CD14-positive monocyte (primary cell): Measurements from ENCODE around the gene ANK2. TPM values are rescaled to one million over a fixed set of nuclear protein-coding genes. Genes with fewer than 3 reads are reported as not detected.

Experiments
- DNase-seq, 3 donors: peaks; one replicate each; pipeline ENCODE4 v3.0.0-alpha.2; 2011 to 2022
- H2AFZ ChIP-seq: 2 replicates; pipeline ENCODE4 v1.6.0; 2012; ENCODE audit warnings: mild to moderate bottlenecking, low read depth, low read length, inconsistent platforms; ENCODE audit not compliant: insufficient read depth, poor library complexity, severe bottlenecking
- H3K27ac ChIP-seq, 2 donors: 1 replicate in 1 of 2; 2 replicates in 1 of 2; pipeline ENCODE4 v1.5.1; 2012 to 2013; ENCODE audit warnings: low read length in 2 of 2, control low read depth in 1 of 2, inconsistent platforms in 1 of 2, low read depth in 1 of 2, mild to moderate bottlenecking in 1 of 2
- H3K27me3 ChIP-seq, 2 donors: one replicate each; pipeline versions ENCODE4 v1.6.0 to v1.6.1; 2011 to 2013; ENCODE audit warnings: low read length in 2 of 2; ENCODE audit not compliant: control insufficient read depth in 2 of 2, insufficient read depth in 2 of 2
- H3K36me3 ChIP-seq, 2 donors: replicated peaks in 1 of 2; 1 replicate in 1 of 2; 2 replicates in 1 of 2; pipeline versions ENCODE4 v1.5.1 to v1.6.1; 2012 to 2013; ENCODE audit warnings: low read length in 2 of 2, control low read depth in 1 of 2, inconsistent platforms in 1 of 2, mild to moderate bottlenecking in 1 of 2; ENCODE audit not compliant: insufficient read depth in 2 of 2, control insufficient read depth in 1 of 2
- H3K4me1 ChIP-seq, 2 donors: 1 replicate in 1 of 2; 2 replicates in 1 of 2; pipeline versions ENCODE4 v1.5.1 to v1.6.1; 2012 to 2013; ENCODE audit warnings: low read length in 2 of 2, control low read depth in 1 of 2, inconsistent platforms in 1 of 2, mild to moderate bottlenecking in 1 of 2, moderate library complexity in 1 of 2; ENCODE audit not compliant: insufficient read depth in 2 of 2, control insufficient read depth in 1 of 2
- H3K4me2 ChIP-seq: replicated peaks from 2 replicates; pipeline ENCODE3; 2012; ENCODE audit warnings: low read length, moderate library complexity, mild to moderate bottlenecking; ENCODE audit not compliant: poor library complexity, severe bottlenecking; ENCODE audit errors: extremely low read depth
- H3K4me3 ChIP-seq, 3 experiments: fragments of 200-600 bp in 1 of 3; sonication (generic) in 1 of 3; replicated peaks in 1 of 3; 1 replicate in 2 of 3; 2 replicates in 1 of 3; pipeline ENCODE4 v1.5.1; 2011 to 2013; ENCODE audit warnings: low read length in 3 of 3, mild to moderate bottlenecking in 3 of 3, control low read depth in 2 of 3, low read depth in 2 of 3, inconsistent platforms in 1 of 3, moderate library complexity in 1 of 3
- H3K79me2 ChIP-seq: 2 replicates; pipeline ENCODE4 v1.6.0; 2012; ENCODE audit warnings: mild to moderate bottlenecking, control low read depth, inconsistent platforms, low read length, moderate library complexity; ENCODE audit not compliant: insufficient read depth
- H3K9ac ChIP-seq: 2 replicates; pipeline ENCODE4 v1.6.0; 2017; ENCODE audit warnings: low read length, mild to moderate bottlenecking; ENCODE audit not compliant: insufficient read depth, poor library complexity, severe bottlenecking
- H3K9me3 ChIP-seq, 2 donors: replicated peaks in 1 of 2; 1 replicate in 1 of 2; 2 replicates in 1 of 2; pipeline versions ENCODE4 v1.5.1 to v1.6.1; 2012 to 2013; ENCODE audit warnings: low read length in 2 of 2, control low read depth in 1 of 2; ENCODE audit not compliant: control insufficient read depth in 1 of 2, insufficient read depth in 1 of 2
- H4K20me1 ChIP-seq: 2 replicates; pipeline ENCODE4 v1.6.0; 2012; ENCODE audit warnings: mild to moderate bottlenecking, low read length, control low read depth, moderate library complexity; ENCODE audit not compliant: insufficient read depth
- H3K27ac Mint-ChIP-seq, 7 donors: one replicate each; pipeline ENCODE4 v1.8.0; 2020; ENCODE audit warnings: mild to moderate bottlenecking in 7 of 7, mixed read lengths in 7 of 7, moderate library complexity in 6 of 7, inconsistent platforms in 2 of 7
- H3K27me3 Mint-ChIP-seq, 3 donors: one replicate each; pipeline ENCODE4 v1.8.0; 2021 to 2022; ENCODE audit warnings: low read depth in 3 of 3, mild to moderate bottlenecking in 3 of 3, mixed read lengths in 3 of 3, moderate library complexity in 3 of 3, inconsistent platforms in 1 of 3
- H3K36me3 Mint-ChIP-seq, 2 donors: one replicate each; pipeline ENCODE4 v1.8.0; 2020; ENCODE audit warnings: mixed read lengths in 2 of 2, inconsistent platforms in 1 of 2, mild to moderate bottlenecking in 1 of 2
- H3K4me1 Mint-ChIP-seq: one replicate; pipeline ENCODE4 v1.8.0; 2020; ENCODE audit warnings: mild to moderate bottlenecking, mixed read lengths
- H3K4me3 Mint-ChIP-seq, 2 donors: one replicate each; pipeline ENCODE4 v1.8.0; 2020; ENCODE audit warnings: mild to moderate bottlenecking in 2 of 2, mixed read lengths in 2 of 2, moderate library complexity in 1 of 2
- H3K9me3 Mint-ChIP-seq, 7 donors: one replicate each; pipeline ENCODE4 v1.8.0; 2020 to 2022; ENCODE audit warnings: mixed read lengths in 7 of 7, mild to moderate bottlenecking in 6 of 7, moderate library complexity in 6 of 7, inconsistent platforms in 2 of 7
- CTCF ChIP-seq: fragments of 200-600 bp; IDR thresholded peaks from one replicate; pipeline ENCODE4 v1.8.0; 2022; ENCODE audit warnings: antibody characterized with exemption, mild to moderate bottlenecking
- WGBS: methylation state at CpG from one replicate; pipeline ENCODE4 v1.1.5; 2013; ENCODE audit warnings: missing lambda C conversion rate; ENCODE audit not compliant: insufficient coverage; 5-methylcytosine and 5-hydroxymethylcytosine counted together
- intact Hi-C, 2 donors: fragments of 100-400 bp; cut with micrococcal nuclease; formaldehyde crosslinking; loops; one replicate each; pipeline versions ENCODE4 v1.15.0 to v1.15.1; 2023
- polyA plus RNA-seq, 3 donors: library from polyadenylated mRNA; depleted of rRNA in 1 of 3; unstranded in 2 of 3; stranded (reverse) in 1 of 3; fragments of 300-500 nt in 2 of 3; fragments of >200 nt in 1 of 3; fragmentation: Illumina TruSeq in 2 of 3; gene quantifications; 1 replicate in 2 of 3; 2 replicates in 1 of 3; pipeline ENCODE4 v1.2.3, GENCODE V29; 2012 to 2021

The ANK2 gene
- polyA plus RNA-seq, 3 donors, result not detected

DNA sequence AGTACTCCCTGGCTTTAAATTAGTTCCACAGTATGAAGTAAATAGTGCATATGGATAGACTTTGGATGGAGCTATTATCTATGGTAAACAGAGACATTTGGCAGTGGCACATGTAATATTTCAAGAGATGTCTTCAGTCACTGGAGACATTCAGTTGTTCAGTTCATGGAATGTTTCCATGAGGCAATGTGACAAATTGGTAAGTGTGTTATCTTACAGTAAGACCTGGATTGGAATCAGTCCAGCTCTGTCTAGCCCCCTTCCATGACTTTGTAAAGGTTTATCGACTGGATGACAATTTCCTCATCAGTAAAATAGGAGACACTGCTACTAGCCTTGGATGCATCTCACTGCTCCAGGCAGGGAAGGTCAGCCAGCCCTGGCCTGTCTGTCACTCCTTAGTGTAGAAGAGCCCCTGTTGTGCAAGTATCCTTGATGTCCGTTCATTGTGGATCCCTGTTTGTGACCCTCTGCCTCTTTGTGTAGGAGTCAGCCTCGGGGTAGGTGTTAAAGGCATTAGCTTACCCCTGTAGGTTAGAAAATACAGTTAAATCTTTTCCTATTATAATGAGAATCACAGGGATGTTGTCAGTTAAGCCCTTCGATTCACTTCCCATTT is 335.9 kb downstream of the ANK2 start:
- intact Hi-C loops, result no loop called here
- no peak overlapping the region for H3K27ac Mint-ChIP-seq

DNA sequence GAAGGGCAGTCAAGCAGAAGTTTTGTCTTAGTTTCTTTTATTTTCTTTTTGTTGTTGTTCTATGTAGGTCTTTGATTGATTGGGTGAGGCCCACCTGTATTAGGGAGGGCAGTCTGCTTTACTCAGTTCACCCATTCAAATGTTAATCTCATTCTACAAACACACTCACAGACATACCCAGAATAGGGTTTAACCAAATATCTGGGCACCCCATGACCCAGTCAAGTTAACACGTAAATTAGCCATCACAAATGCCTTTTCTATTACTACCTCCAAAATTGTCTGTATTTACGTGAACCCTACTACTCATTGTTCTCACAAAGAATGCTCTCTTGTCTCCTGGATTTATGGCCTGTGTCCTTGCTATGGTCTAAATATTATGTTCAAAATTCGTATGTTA is 339.7 kb downstream of the ANK2 start:
- Histone ChIP-seq H3K4me2 (no peak overlapping the region), H3K4me1 (no peaks in the 10 kb centered on the region), H3K27me3 (peaks cover 0 to 3% of the 10 kb centered on the region in 2 donors), H4K20me1 (no peaks in the 10 kb centered on the region), H2AFZ (no peak overlapping the region), H3K79me2 (no peaks in the 10 kb centered on the region), H3K27ac (no peak overlapping the region), H3K9ac (no peak overlapping the region), H3K9me3 (no peaks in the 10 kb centered on the region), H3K4me3 (no peak overlapping the region), H3K36me3 (no peaks in the 10 kb centered on the region)
- WGBS, result 75% methylated on average over 1 of the region's 3 CpGs
- no peak for TF ChIP-seq CTCF
- Mint-ChIP-seq H3K9me3 (no peaks in the 10 kb centered on the region), H3K4me1 (no peaks in the 10 kb centered on the region), H3K27ac (no peak overlapping the region), H3K27me3 (peaks cover 0 to 5% (median 2%) of the 10 kb centered on the region in 3 donors), H3K4me3 (no peak overlapping the region), H3K36me3 (no peaks in the 10 kb centered on the region)
- no peak for DNase-seq
- intact Hi-C loops, result no loop called here

More for the DNA sequence above, 335.9 kb downstream of the ANK2 start:
- Histone ChIP-seq H3K27me3 (peaks cover 0 to 3% of the 10 kb centered on the region in 2 donors), H3K9me3 (no peaks in the 10 kb centered on the region), H4K20me1 (no peaks in the 10 kb centered on the region), H2AFZ (no peak overlapping the region), H3K9ac (no peak overlapping the region), H3K4me1 (no peaks in the 10 kb centered on the region), H3K36me3 (no peaks in the 10 kb centered on the region), H3K4me2 (no peak overlapping the region), H3K4me3 (no peak overlapping the region), H3K27ac (no peak overlapping the region), H3K79me2 (no peaks in the 10 kb centered on the region)
- Mint-ChIP-seq H3K4me1 (no peaks in the 10 kb centered on the region), H3K4me3 (no peak overlapping the region), H3K9me3 (peaks cover 0 to 2% (median 0%) of the 10 kb centered on the region in 7 donors), H3K36me3 (no peaks in the 10 kb centered on the region), H3K27me3 (peaks cover 0 to 5% (median 4%) of the 10 kb centered on the region in 3 donors)
- no peak for TF ChIP-seq CTCF
- 90% methylated on average over 2 of the region's 4 CpGs for WGBS
- no peak for DNase-seq
